Astrocyte (in vitro differentiated cells and primary cell): ENCODE measurements around the gene SUSD4. TPM values are rescaled to one million over a fixed set of nuclear protein-coding genes. Genes with fewer than 3 reads are reported as not detected.

Source experiments
- DNase-seq: peaks from one replicate; pipeline ENCODE4 v3.0.0-alpha.2; 2010; ENCODE audit warnings: low read depth
- FAIRE-seq: peaks from 2 replicates; lab custom pipeline; 2011; peaks lifted over from hg19 to GRCh38; lab: Jason Lieb, UNC
- H2AFZ ChIP-seq: 2 replicates; pipeline ENCODE4 v1.6.0; 2012; ENCODE audit warnings: low read depth, low read length, inconsistent platforms
- H3K27ac ChIP-seq: 2 replicates; pipeline ENCODE4 v1.5.1; 2011; ENCODE audit warnings: low read depth, low read length, inconsistent platforms
- H3K27me3 ChIP-seq: 2 replicates; pipeline ENCODE4 v1.6.0; 2011; ENCODE audit warnings: low read length, inconsistent platforms; ENCODE audit not compliant: insufficient read depth
- H3K36me3 ChIP-seq: 2 replicates; pipeline ENCODE4 v1.5.1; 2011; ENCODE audit warnings: low read length, inconsistent platforms; ENCODE audit not compliant: insufficient read depth
- H3K4me1 ChIP-seq: 2 replicates; pipeline ENCODE4 v1.5.1; 2011; ENCODE audit warnings: low read length, inconsistent platforms; ENCODE audit not compliant: insufficient read depth
- H3K4me2 ChIP-seq: 2 replicates; pipeline ENCODE4 v1.6.0; 2012; ENCODE audit warnings: low read length, inconsistent platforms
- H3K4me3 ChIP-seq: 2 replicates; pipeline ENCODE4 v1.5.1; 2011; ENCODE audit warnings: low read depth, mild to moderate bottlenecking, low read length, inconsistent platforms; ENCODE audit not compliant: insufficient read depth
- H3K79me2 ChIP-seq: 2 replicates; pipeline ENCODE4 v1.6.0; 2012; ENCODE audit warnings: mild to moderate bottlenecking, low read length, inconsistent platforms; ENCODE audit not compliant: insufficient read depth
- H3K9ac ChIP-seq: 2 replicates; pipeline ENCODE4 v1.6.0; 2012; ENCODE audit warnings: mild to moderate bottlenecking, low read length, inconsistent platforms
- H3K9me3 ChIP-seq: 2 replicates; pipeline ENCODE4 v1.5.1; 2012; ENCODE audit warnings: low read depth, mild to moderate bottlenecking, low read length, inconsistent platforms; ENCODE audit not compliant: insufficient read depth
- H4K20me1 ChIP-seq: 2 replicates; pipeline ENCODE4 v1.6.0; 2012; ENCODE audit warnings: low read length, inconsistent platforms; ENCODE audit not compliant: insufficient read depth
- H3K27ac Mint-ChIP-seq: one replicate; pipeline ENCODE4 v1.8.0; 2021; ENCODE audit warnings: mild to moderate bottlenecking, mixed read lengths; ENCODE audit not compliant: unreplicated experiment
- H3K27me3 Mint-ChIP-seq: one replicate; pipeline ENCODE4 v1.8.0; 2021; ENCODE audit warnings: low read depth, mixed read lengths; ENCODE audit not compliant: unreplicated experiment
- H3K36me3 Mint-ChIP-seq: one replicate; pipeline ENCODE4 v1.8.0; 2021; ENCODE audit warnings: low read depth, mixed read lengths; ENCODE audit not compliant: unreplicated experiment
- H3K4me1 Mint-ChIP-seq: one replicate; pipeline ENCODE4 v1.8.0; 2021; ENCODE audit warnings: low read depth, mixed read lengths; ENCODE audit not compliant: unreplicated experiment
- H3K4me3 Mint-ChIP-seq: one replicate; pipeline ENCODE4 v1.8.0; 2021; ENCODE audit warnings: mild to moderate bottlenecking, moderate library complexity, mixed read lengths; ENCODE audit not compliant: unreplicated experiment
- H3K9me3 Mint-ChIP-seq: one replicate; pipeline ENCODE4 v1.8.0; 2021; ENCODE audit warnings: mild to moderate bottlenecking, mixed read lengths; ENCODE audit not compliant: unreplicated experiment
- CTCF ChIP-seq: IDR thresholded peaks from 2 replicates; pipeline ENCODE4 v1.5.1; 2011; ENCODE audit warnings: low read depth, mild to moderate bottlenecking, inconsistent platforms, low read length, moderate library complexity; ENCODE audit not compliant: insufficient read depth
- EZH2 ChIP-seq: IDR thresholded peaks from 2 replicates; pipeline ENCODE4 v1.6.1; 2012; ENCODE audit warnings: mild to moderate bottlenecking, low read length, inconsistent platforms; ENCODE audit not compliant: insufficient read depth
- total RNA-seq: library from RNA; stranded (reverse); gene quantifications from 2 replicates; pipeline ENCODE4 v1.2.1, GENCODE V29; 2021

Gene SUSD4
- total RNA-seq, 1 donor from 2014 or later: 9.2 TPM

- no peak overlapping the region for H3K4me3 ChIP-seq
- DNase-seq: no peak
- Mint-ChIP-seq H3K36me3 (peaks cover 5% of the 10 kb centered on the region), H3K4me1 (peaks cover 2% of the 10 kb centered on the region), H3K27me3 (peaks cover 25% of the 10 kb centered on the region), H3K27ac (no peak overlapping the region), H3K9me3 (no peaks in the 10 kb centered on the region), H3K4me3 (no peak overlapping the region)
- H3K9me3 ChIP-seq: no peaks in the 10 kb centered on the region
- H3K4me1 ChIP-seq: no peaks in the 10 kb centered on the region
- H2AFZ ChIP-seq: no peak overlapping the region
- no peaks in the 10 kb centered on the region for H3K36me3 ChIP-seq
- TF ChIP-seq CTCF (no peak), EZH2 (no peak)
- H4K20me1 ChIP-seq: no peaks in the 10 kb centered on the region
- H3K79me2 ChIP-seq: no peaks in the 10 kb centered on the region
- no peak overlapping the region for H3K9ac ChIP-seq
- H3K27me3 ChIP-seq: peaks cover 4% of the 10 kb centered on the region
- H3K27ac ChIP-seq: no peak overlapping the region
- FAIRE-seq: no peak
- no peak overlapping the region for H3K4me2 ChIP-seq
These were observed 98.7 kb downstream of the SUSD4 start for GRCh38 chr1:223264983-223265908.

- Mint-ChIP-seq H3K4me3 (no peak overlapping the region), H3K9me3 (no peaks in the 10 kb centered on the region), H3K4me1 (peaks cover 2% of the 10 kb centered on the region), H3K27ac (no peak overlapping the region), H3K27me3 (peaks cover 26% of the 10 kb centered on the region), H3K36me3 (peaks cover 7% of the 10 kb centered on the region)
- Histone ChIP-seq H3K27ac (no peak overlapping the region), H4K20me1 (no peaks in the 10 kb centered on the region), H3K4me3 (no peak overlapping the region), H3K9me3 (no peaks in the 10 kb centered on the region), H3K36me3 (no peaks in the 10 kb centered on the region), H3K4me1 (no peaks in the 10 kb centered on the region), H3K79me2 (no peaks in the 10 kb centered on the region), H3K4me2 (no peak overlapping the region), H3K9ac (no peak overlapping the region), H3K27me3 (peaks cover 4% of the 10 kb centered on the region), H2AFZ (no peak overlapping the region)
- TF ChIP-seq CTCF: no peak
- TF ChIP-seq EZH2: no peak
- no peak for FAIRE-seq
- no peak for DNase-seq
These were observed 99.4 kb downstream of the SUSD4 start for GRCh38 chr1:223264529-223264928.

- Mint-ChIP-seq H3K27ac (no peak overlapping the region), H3K9me3 (no peaks in the 10 kb centered on the region), H3K4me1 (peaks cover 11% of the 10 kb centered on the region), H3K4me3 (no peak overlapping the region), H3K36me3 (peaks cover 5% of the 10 kb centered on the region), H3K27me3 (peaks cover 20% of the 10 kb centered on the region)
- H3K36me3 ChIP-seq: no peaks in the 10 kb centered on the region
- no peaks in the 10 kb centered on the region for H3K79me2 ChIP-seq
- no peak for FAIRE-seq
- H3K4me1 ChIP-seq: no peaks in the 10 kb centered on the region
- H4K20me1 ChIP-seq: no peaks in the 10 kb centered on the region
- peaks cover 4% of the 10 kb centered on the region for H3K27me3 ChIP-seq
- TF ChIP-seq CTCF (no peak), EZH2 (no peak)
- H2AFZ ChIP-seq: no peak overlapping the region
- DNase-seq: no peak
- H3K4me2 ChIP-seq: no peak overlapping the region
- H3K27ac ChIP-seq: no peak overlapping the region
- H3K9ac ChIP-seq: no peak overlapping the region
- no peak overlapping the region for H3K4me3 ChIP-seq
- H3K9me3 ChIP-seq: no peaks in the 10 kb centered on the region
These were observed 102.1 kb downstream of the SUSD4 start for GRCh38 chr1:223261914-223262313.
